Sigmoid colon (tissue), 4 donors: ENCODE measurements around the gene NFIB.

Source experiments
- CTCF ChIP-seq, 4 experiments: fragments of 450-650 bp in 3 of 4; fragments of 200-600 bp in 1 of 4; IDR thresholded peaks; one replicate each; pipeline ENCODE4 v1.5.1; 2016 to 2019; ENCODE audit warnings: antibody characterized with exemption in 4 of 4, mild to moderate bottlenecking in 3 of 4, moderate library complexity in 2 of 4
- EP300 ChIP-seq, 4 donors: sonication (generic); formaldehyde crosslinking; IDR thresholded peaks; one replicate each; pipeline ENCODE4 v1.6.1; 2017; ENCODE audit warnings: antibody characterized with exemption in 4 of 4
- POLR2A ChIP-seq, 2 donors: fragments of 450-650 bp; IDR thresholded peaks; one replicate each; pipeline ENCODE4 v1.6.1; 2016; ENCODE audit warnings: antibody characterized with exemption in 2 of 2, mild to moderate bottlenecking in 2 of 2, moderate library complexity in 2 of 2
- POLR2AphosphoS5 ChIP-seq, 4 donors: sonication (generic); formaldehyde crosslinking; IDR thresholded peaks; one replicate each; pipeline ENCODE4 v1.6.1; 2017; ENCODE audit warnings: antibody characterized with exemption in 4 of 4

- TF ChIP-seq CTCF (IDR thresholded peaks at IDR 0.05) (no peak), EP300 (IDR thresholded peaks at IDR 0.05) (no peak), POLR2A (IDR thresholded peaks at IDR 0.05) (no peak), POLR2AphosphoS5 (IDR thresholded peaks at IDR 0.05) (no peak)
Measured at GRCh38 chr9:14193328-14193990, 120.5 kb downstream of the NFIB start.
